Activated CD4-positive, CD25-positive, alpha-beta regulatory T cell treated with anti-CD3 and anti-CD28 coated beads, Interleukin-2, amount 50 U/mL, for 16 hours (primary cell): Measurements from ENCODE around the gene GDPD3.
"Not testable (repeated sequence)": the region's sequence is repeated elsewhere in the genome, so short reads cannot be mapped to it uniquely, and the experiment has no call there.

Experiments used
- DNase-seq: peaks from one replicate; pipeline ENCODE4 v3.0.0-alpha.2; 2020; ENCODE audit warnings: low read depth, low spot score

GDPD3 gene

GRCh38 chr16:30113031-30113710 lies at the start of gene GDPD3:
Gene GDPD3 (minus strand): TSS chr16:30113537. CDS start chr16:30113478, 59 bp downstream.
- DNase-seq: no peak

GRCh38 chr16:30157214-30157613 lies 43.9 kb upstream of the GDPD3 start:
- DNase-seq: no peak

- no peak for DNase-seq
These were observed 41.9 kb upstream of the GDPD3 start for GRCh38 chr16:30155188-30155587.

- no peak for DNase-seq
These were observed 39.2 kb upstream of the GDPD3 start for GRCh38 chr16:30152517-30152916.

- DNase-seq: no peak
These were observed 37.8 kb upstream of the GDPD3 start for GRCh38 chr16:30151091-30151490.

- DNase-seq: no peak
These were observed 36.1 kb upstream of the GDPD3 start for GRCh38 chr16:30149250-30149930.

GRCh38 chr16:30147843-30148510 lies 34.6 kb upstream of the GDPD3 start:
- no peak for DNase-seq

- DNase-seq: no peak
These were observed 32.3 kb upstream of the GDPD3 start for GRCh38 chr16:30145657-30146056.

GRCh38 chr16:30144917-30145316 lies 31.6 kb upstream of the GDPD3 start:
- DNase-seq: no peak

GRCh38 chr16:30144017-30144416 lies 30.7 kb upstream of the GDPD3 start:
- DNase-seq: no peak

GRCh38 chr16:30143347-30143702 lies 30.0 kb upstream of the GDPD3 start:
- no peak for DNase-seq

GRCh38 chr16:30142672-30143346 lies 29.5 kb upstream of the GDPD3 start:
- no peak for DNase-seq

- no peak for DNase-seq
These were observed 28.4 kb upstream of the GDPD3 start for GRCh38 chr16:30141750-30142149.

GRCh38 chr16:30139583-30140481 lies 26.5 kb upstream of the GDPD3 start:
- DNase-seq: no peak

GRCh38 chr16:30137897-30138296 lies 24.6 kb upstream of the GDPD3 start:
- no peak for DNase-seq

- no peak for DNase-seq
These were observed 23.8 kb upstream of the GDPD3 start for GRCh38 chr16:30136971-30137605.

GRCh38 chr16:30132591-30132990 lies 19.3 kb upstream of the GDPD3 start:
- no peak for DNase-seq

GRCh38 chr16:30131869-30132475 lies 18.6 kb upstream of the GDPD3 start:
- DNase-seq: no peak

GRCh38 chr16:30127993-30128392 lies 14.7 kb upstream of the GDPD3 start:
- DNase-seq: no peak

GRCh38 chr16:30125690-30126089 lies 12.4 kb upstream of the GDPD3 start:
- not testable (repeated sequence) for DNase-seq
